CD14-positive monocyte (primary cell): ENCODE results near the gene ABHD12. TPM values are rescaled to one million over a fixed set of nuclear protein-coding genes. Genes with fewer than 3 reads are reported as not detected.

Source experiments
- DNase-seq, 3 donors: peaks; one replicate each; pipeline ENCODE4 v3.0.0-alpha.2; 2011 to 2022
- H2AFZ ChIP-seq: 2 replicates; pipeline ENCODE4 v1.6.0; 2012; ENCODE audit warnings: mild to moderate bottlenecking, low read depth, low read length, inconsistent platforms; ENCODE audit not compliant: insufficient read depth, poor library complexity, severe bottlenecking
- H3K27ac ChIP-seq, 2 donors: 1 replicate in 1 of 2; 2 replicates in 1 of 2; pipeline ENCODE4 v1.5.1; 2012 to 2013; ENCODE audit warnings: low read length in 2 of 2, control low read depth in 1 of 2, inconsistent platforms in 1 of 2, low read depth in 1 of 2, mild to moderate bottlenecking in 1 of 2
- H3K27me3 ChIP-seq, 2 donors: one replicate each; pipeline versions ENCODE4 v1.6.0 to v1.6.1; 2011 to 2013; ENCODE audit warnings: low read length in 2 of 2; ENCODE audit not compliant: control insufficient read depth in 2 of 2, insufficient read depth in 2 of 2
- H3K36me3 ChIP-seq, 2 donors: replicated peaks in 1 of 2; 1 replicate in 1 of 2; 2 replicates in 1 of 2; pipeline versions ENCODE4 v1.5.1 to v1.6.1; 2012 to 2013; ENCODE audit warnings: low read length in 2 of 2, control low read depth in 1 of 2, inconsistent platforms in 1 of 2, mild to moderate bottlenecking in 1 of 2; ENCODE audit not compliant: insufficient read depth in 2 of 2, control insufficient read depth in 1 of 2
- H3K4me1 ChIP-seq, 2 donors: 1 replicate in 1 of 2; 2 replicates in 1 of 2; pipeline versions ENCODE4 v1.5.1 to v1.6.1; 2012 to 2013; ENCODE audit warnings: low read length in 2 of 2, control low read depth in 1 of 2, inconsistent platforms in 1 of 2, mild to moderate bottlenecking in 1 of 2, moderate library complexity in 1 of 2; ENCODE audit not compliant: insufficient read depth in 2 of 2, control insufficient read depth in 1 of 2
- H3K4me2 ChIP-seq: replicated peaks from 2 replicates; pipeline ENCODE3; 2012; ENCODE audit warnings: low read length, moderate library complexity, mild to moderate bottlenecking; ENCODE audit not compliant: poor library complexity, severe bottlenecking; ENCODE audit errors: extremely low read depth
- H3K4me3 ChIP-seq, 3 experiments: fragments of 200-600 bp in 1 of 3; sonication (generic) in 1 of 3; replicated peaks in 1 of 3; 1 replicate in 2 of 3; 2 replicates in 1 of 3; pipeline ENCODE4 v1.5.1; 2011 to 2013; ENCODE audit warnings: low read length in 3 of 3, mild to moderate bottlenecking in 3 of 3, control low read depth in 2 of 3, low read depth in 2 of 3, inconsistent platforms in 1 of 3, moderate library complexity in 1 of 3
- H3K79me2 ChIP-seq: 2 replicates; pipeline ENCODE4 v1.6.0; 2012; ENCODE audit warnings: mild to moderate bottlenecking, control low read depth, inconsistent platforms, low read length, moderate library complexity; ENCODE audit not compliant: insufficient read depth
- H3K9ac ChIP-seq: 2 replicates; pipeline ENCODE4 v1.6.0; 2017; ENCODE audit warnings: low read length, mild to moderate bottlenecking; ENCODE audit not compliant: insufficient read depth, poor library complexity, severe bottlenecking
- H3K9me3 ChIP-seq, 2 donors: replicated peaks in 1 of 2; 1 replicate in 1 of 2; 2 replicates in 1 of 2; pipeline versions ENCODE4 v1.5.1 to v1.6.1; 2012 to 2013; ENCODE audit warnings: low read length in 2 of 2, control low read depth in 1 of 2; ENCODE audit not compliant: control insufficient read depth in 1 of 2, insufficient read depth in 1 of 2
- H4K20me1 ChIP-seq: 2 replicates; pipeline ENCODE4 v1.6.0; 2012; ENCODE audit warnings: mild to moderate bottlenecking, low read length, control low read depth, moderate library complexity; ENCODE audit not compliant: insufficient read depth
- H3K27ac Mint-ChIP-seq, 7 donors: one replicate each; pipeline ENCODE4 v1.8.0; 2020; ENCODE audit warnings: mild to moderate bottlenecking in 7 of 7, mixed read lengths in 7 of 7, moderate library complexity in 6 of 7, inconsistent platforms in 2 of 7
- H3K27me3 Mint-ChIP-seq, 3 donors: one replicate each; pipeline ENCODE4 v1.8.0; 2021 to 2022; ENCODE audit warnings: low read depth in 3 of 3, mild to moderate bottlenecking in 3 of 3, mixed read lengths in 3 of 3, moderate library complexity in 3 of 3, inconsistent platforms in 1 of 3
- H3K36me3 Mint-ChIP-seq, 2 donors: one replicate each; pipeline ENCODE4 v1.8.0; 2020; ENCODE audit warnings: mixed read lengths in 2 of 2, inconsistent platforms in 1 of 2, mild to moderate bottlenecking in 1 of 2
- H3K4me1 Mint-ChIP-seq: one replicate; pipeline ENCODE4 v1.8.0; 2020; ENCODE audit warnings: mild to moderate bottlenecking, mixed read lengths
- H3K4me3 Mint-ChIP-seq, 2 donors: one replicate each; pipeline ENCODE4 v1.8.0; 2020; ENCODE audit warnings: mild to moderate bottlenecking in 2 of 2, mixed read lengths in 2 of 2, moderate library complexity in 1 of 2
- H3K9me3 Mint-ChIP-seq, 7 donors: one replicate each; pipeline ENCODE4 v1.8.0; 2020 to 2022; ENCODE audit warnings: mixed read lengths in 7 of 7, mild to moderate bottlenecking in 6 of 7, moderate library complexity in 6 of 7, inconsistent platforms in 2 of 7
- CTCF ChIP-seq: fragments of 200-600 bp; IDR thresholded peaks from one replicate; pipeline ENCODE4 v1.8.0; 2022; ENCODE audit warnings: antibody characterized with exemption, mild to moderate bottlenecking
- WGBS: methylation state at CpG from one replicate; pipeline ENCODE4 v1.1.5; 2013; ENCODE audit warnings: missing lambda C conversion rate; ENCODE audit not compliant: insufficient coverage; 5-methylcytosine and 5-hydroxymethylcytosine counted together
- intact Hi-C, 2 donors: fragments of 100-400 bp; cut with micrococcal nuclease; formaldehyde crosslinking; loops; one replicate each; pipeline versions ENCODE4 v1.15.0 to v1.15.1; 2023
- polyA plus RNA-seq, 3 donors: library from polyadenylated mRNA; depleted of rRNA in 1 of 3; unstranded in 2 of 3; stranded (reverse) in 1 of 3; fragments of 300-500 nt in 2 of 3; fragments of >200 nt in 1 of 3; fragmentation: Illumina TruSeq in 2 of 3; gene quantifications; 1 replicate in 2 of 3; 2 replicates in 1 of 3; pipeline ENCODE4 v1.2.3, GENCODE V29; 2012 to 2021

ABHD12 gene
- polyA plus RNA-seq, 3 donors: 20.3 to 34.5 (median 32.1) TPM

GRCh38 chr20:25397821-25398220, 7.2 kb upstream of the ABHD12 start:
- Histone ChIP-seq H3K79me2 (no peaks in the 10 kb centered on the region), H3K4me3 (no peak overlapping the region), H3K9ac (no peak overlapping the region), H2AFZ (no peak overlapping the region), H3K4me2 (no peak overlapping the region), H4K20me1 (no peaks in the 10 kb centered on the region), H3K27me3 (no peaks in the 10 kb centered on the region), H3K27ac (no peak overlapping the region), H3K36me3 (no peaks in the 10 kb centered on the region), H3K4me1 (peaks cover 2 to 8% of the 10 kb centered on the region in 2 donors), H3K9me3 (peaks cover 12 to 17% of the 10 kb centered on the region in 2 donors)
- H3K36me3 Mint-ChIP-seq: no peaks in the 10 kb centered on the region
- H3K9me3 Mint-ChIP-seq: peaks cover 10 to 23% (median 20%) of the 10 kb centered on the region in 7 donors
- no peak overlapping the region for H3K27ac Mint-ChIP-seq
- no peak for TF ChIP-seq CTCF
- no peak for DNase-seq
- H3K4me1 Mint-ChIP-seq: peaks cover 9% of the 10 kb centered on the region
- peaks cover 1 to 4% (median 3%) of the 10 kb centered on the region in 3 donors for H3K27me3 Mint-ChIP-seq
- WGBS: no CpG with 5 or more reads among the region's 1 CpG
- intact Hi-C loops: loop anchor here (5.0 to 10.0 kb wide), 5 partner anchors 86 to 403 kb away; partner anchors contain the start of genes ACSS1 (in 1 of the 2) and APMAP (in 1 of the 2)
- H3K4me3 Mint-ChIP-seq: no peak overlapping the region

- H2AFZ ChIP-seq: no peak overlapping the region
- H3K9ac ChIP-seq: no peak overlapping the region
- H4K20me1 ChIP-seq: no peaks in the 10 kb centered on the region
- Mint-ChIP-seq H3K4me1 (peaks cover 9% of the 10 kb centered on the region), H3K27me3 (peaks cover 1 to 4% (median 3%) of the 10 kb centered on the region in 3 donors), H3K36me3 (no peaks in the 10 kb centered on the region), H3K4me3 (no peak overlapping the region), H3K9me3 (peaks cover 5 to 16% (median 13%) of the 10 kb centered on the region in 7 donors), H3K27ac (peak overlapping the region in 2 of 7 donors; percentile 58 to 61)
- no peak for DNase-seq
- intact Hi-C loops: loop anchor here (5.0 to 10.0 kb wide), 5 partner anchors 85 to 402 kb away; partner anchors contain the start of genes ACSS1 (in 1 of the 2) and APMAP (in 1 of the 2)
- H3K4me2 ChIP-seq: no peak overlapping the region
- 95% methylated on average over 4 of the region's 6 CpGs for WGBS
- no peaks in the 10 kb centered on the region for H3K79me2 ChIP-seq
- peaks cover 2 to 8% of the 10 kb centered on the region in 2 donors for H3K4me1 ChIP-seq
- H3K9me3 ChIP-seq: peaks cover 4 to 10% of the 10 kb centered on the region in 2 donors
- no peaks in the 10 kb centered on the region for H3K36me3 ChIP-seq
- H3K27me3 ChIP-seq: no peaks in the 10 kb centered on the region
- no peak overlapping the region for H3K4me3 ChIP-seq
- no peak overlapping the region for H3K27ac ChIP-seq
- no peak for TF ChIP-seq CTCF
Measured at GRCh38 chr20:25397096-25397495, 6.5 kb upstream of the ABHD12 start.
